ENCODE data around the gene RHCE. TPM values are rescaled to one million over a fixed set of nuclear protein-coding genes. Genes with fewer than 3 reads are reported as not detected.

Gene RHCE
- total and polyA plus RNA-seq, 4 donors = 0.42 to 89.9 (median 0.69) TPM

GRCh38 chr1:25427696-25428095, 7.1 kb upstream of the RHCE start:
- H3K9ac ChIP-seq (ENCODE audit: low read depth in 1 of 2, low read length in 2 of 2) = no peak overlapping the region
- no peak for DNase-seq (ENCODE audit: low spot score)
- 97% methylated on average over 1 of the region's 1 CpG for WGBS
- H3K27me3 ChIP-seq (ENCODE audit: control insufficient read depth in 4 of 4, insufficient read depth in 4 of 4, low read length in 3 of 4) = no peaks in the 10 kb centered on the region
- no peak overlapping the region for H3K27ac ChIP-seq (ENCODE audit: low read depth in 1 of 2, low read length in 2 of 2)
- TF ChIP-seq MAX (IDR thresholded peaks at IDR 0.05) (no peak), RXRA (IDR thresholded peaks at IDR 0.05) (no peak), ATF3 (IDR thresholded peaks at IDR 0.05) (no peak)
- H3K4me1 ChIP-seq (ENCODE audit: control insufficient read depth in 4 of 4, insufficient read depth in 4 of 4, low read length in 3 of 4) = peaks cover 5 to 25% (median 9%) of the 10 kb centered on the region in 4 donors
- no peaks in the 10 kb centered on the region for H3K36me3 ChIP-seq (ENCODE audit: control insufficient read depth in 4 of 4, insufficient read depth in 3 of 4, low read depth in 1 of 4, low read length in 3 of 4)
- no peaks in the 10 kb centered on the region for H3K9me3 ChIP-seq (ENCODE audit: control insufficient read depth in 4 of 4, low read length in 3 of 4)
- no peak overlapping the region for H3K4me3 ChIP-seq (ENCODE audit: low read depth in 1 of 3, low read length in 3 of 3)

GRCh38 chr1:25425098-25426085, 4.8 kb upstream of the RHCE start:
- no peak overlapping the region for H3K9ac ChIP-seq (ENCODE audit: low read depth in 1 of 2, low read length in 2 of 2)
- H3K27ac ChIP-seq (ENCODE audit: low read depth in 1 of 2, low read length in 2 of 2) = peak overlapping the region; percentile 64 to 65
- peaks cover 5 to 18% (median 6%) of the 10 kb centered on the region in 4 donors for H3K4me1 ChIP-seq (ENCODE audit: control insufficient read depth in 4 of 4, insufficient read depth in 4 of 4, low read length in 3 of 4)
- no peak for DNase-seq (ENCODE audit: low spot score)
- no peaks in the 10 kb centered on the region for H3K27me3 ChIP-seq (ENCODE audit: control insufficient read depth in 4 of 4, insufficient read depth in 4 of 4, low read length in 3 of 4)
- H3K4me3 ChIP-seq (ENCODE audit: low read depth in 1 of 3, low read length in 3 of 3) = no peak overlapping the region
- WGBS = 56% methylated on average over 16 of the region's 16 CpGs
- no peak for TF ChIP-seq HNF4G (IDR thresholded peaks at IDR 0.05)
- TF ChIP-seq FOXA1 (IDR thresholded peaks at IDR 0.05) = peak; percentile 86
- TF ChIP-seq EGR1 (IDR thresholded peaks at IDR 0.05; ENCODE audit: low read depth in 2 of 2) = peak in 1 of 2 donors; percentile 86
- TF ChIP-seq ZBTB33 (IDR thresholded peaks at IDR 0.05) = peak; percentile 82
- peak; percentile 89 for TF ChIP-seq YY1 (IDR thresholded peaks at IDR 0.05)
- no peak for TF ChIP-seq TAF1 (conservative IDR thresholded peaks at IDR 0.05)
- TF ChIP-seq SP1 (IDR thresholded peaks at IDR 0.05) = peak; percentile 84
- peak; percentile 79 for TF ChIP-seq REST (IDR thresholded peaks at IDR 0.05)
- no peak for TF ChIP-seq NR2F2 (IDR thresholded peaks at IDR 0.05)
- peak; percentile 78 to 97 for TF ChIP-seq RXRA (IDR thresholded peaks at IDR 0.05)
- TF ChIP-seq FOXA2 (IDR thresholded peaks at IDR 0.05) = peak; percentile 83
- TF ChIP-seq CTCF (IDR thresholded peaks at IDR 0.05; ENCODE audit: low read depth, low read length, missing input control) = no peak
- peak in 1 of 2 donors; percentile 80 for TF ChIP-seq JUND (IDR thresholded peaks at IDR 0.05)
- peak; percentile 67 to 94 for TF ChIP-seq HNF4A (conservative IDR thresholded peaks at IDR 0.05)
- peak in 1 of 2 donors; percentile 19 for TF ChIP-seq RAD21 (IDR thresholded peaks at IDR 0.05)
- no peak for TF ChIP-seq GABPA (IDR thresholded peaks at IDR 0.05 in 1 of 2, conservative IDR thresholded peaks at IDR 0.05 in 1 of 2)
- TF ChIP-seq MAX (IDR thresholded peaks at IDR 0.05) = peak; percentile 98
- TF ChIP-seq ATF3 (IDR thresholded peaks at IDR 0.05) = no peak
- no peaks in the 10 kb centered on the region for H3K36me3 ChIP-seq (ENCODE audit: control insufficient read depth in 4 of 4, insufficient read depth in 3 of 4, low read depth in 1 of 4, low read length in 3 of 4)
- no peaks in the 10 kb centered on the region for H3K9me3 ChIP-seq (ENCODE audit: control insufficient read depth in 4 of 4, low read length in 3 of 4)

All from liver (tissue), 9 donors.